Smooth muscle cell (in vitro differentiated cells): Measurements from ENCODE around the gene AVPR2. TPM values are rescaled to one million over a fixed set of nuclear protein-coding genes. Genes with fewer than 3 reads are reported as not detected.

Experiments used
- DNase-seq: peaks from one replicate; lab custom pipeline; 2025; ENCODE audit not compliant: unreplicated experiment; lab: John Stamatoyannopoulos, UW
- H2AFZ ChIP-seq: fragments of 200-600 bp; sonication (generic); 2 replicates; pipeline ENCODE4 v1.6.0; 2016; ENCODE audit warnings: antibody characterized with exemption, low read depth, mild to moderate bottlenecking
- H3F3A ChIP-seq: fragments of 200-600 bp; sonication (generic); 2 replicates; pipeline ENCODE4 v1.6.0; 2017; ENCODE audit warnings: antibody characterized with exemption, low read depth
- H3K27ac ChIP-seq: fragments of 200-600 bp; sonication (generic); 2 replicates; pipeline ENCODE4 v1.5.1; 2016; ENCODE audit warnings: low read depth, mild to moderate bottlenecking
- H3K27me3 ChIP-seq: fragments of 200-600 bp; sonication (generic); 2 replicates; pipeline ENCODE4 v1.6.1; 2016; ENCODE audit warnings: low read depth, mild to moderate bottlenecking
- H3K36me3 ChIP-seq: fragments of 200-600 bp; sonication (generic); 2 replicates; pipeline ENCODE4 v1.5.1; 2016; ENCODE audit warnings: low read depth
- H3K4me1 ChIP-seq: fragments of 200-600 bp; sonication (generic); 2 replicates; pipeline ENCODE4 v1.5.1; 2016; ENCODE audit warnings: low read depth
- H3K4me2 ChIP-seq: fragments of 200-600 bp; sonication (generic); 2 replicates; pipeline ENCODE4 v1.6.0; 2016; ENCODE audit warnings: mild to moderate bottlenecking
- H3K4me3 ChIP-seq: fragments of 200-600 bp; sonication (generic); 2 replicates; pipeline ENCODE4 v1.5.1; 2016; ENCODE audit warnings: mild to moderate bottlenecking
- H3K79me2 ChIP-seq: fragments of 200-600 bp; sonication (generic); 2 replicates; pipeline ENCODE4 v1.6.0; 2016; ENCODE audit warnings: low read depth, mild to moderate bottlenecking
- H3K9ac ChIP-seq: fragments of 200-600 bp; sonication (generic); 2 replicates; pipeline ENCODE4 v1.6.0; 2016; ENCODE audit warnings: low read depth
- H3K9me3 ChIP-seq: fragments of 200-600 bp; sonication (generic); replicated peaks from 2 replicates; pipeline ENCODE4 v1.5.1; 2016; ENCODE audit warnings: low read depth
- H4K20me1 ChIP-seq: fragments of 200-600 bp; sonication (generic); 2 replicates; pipeline ENCODE4 v1.6.0; 2016; ENCODE audit warnings: low read depth
- CTCF ChIP-seq: fragments of 200-600 bp; sonication (generic); IDR thresholded peaks from 2 replicates; pipeline ENCODE4 v1.5.1; 2017; ENCODE audit warnings: borderline replicate concordance, mild to moderate bottlenecking, antibody characterized with exemption; ENCODE audit not compliant: insufficient read depth, poor library complexity, severe bottlenecking
- WGBS: methylation state at CpG from one replicate; pipeline ENCODE4 v1.1.7; 2016; ENCODE audit warnings: low lambda C conversion rate; 5-methylcytosine and 5-hydroxymethylcytosine counted together
- polyA plus RNA-seq: library from polyadenylated mRNA; unstranded; fragments of >200 nt; fragmentation: Nextera tagmentation; extraction: Ambion mirVana; gene quantifications from 2 replicates; pipeline ENCODE4 v1.2.1, GENCODE V29; 2016
- total RNA-seq: library from RNA; depleted of rRNA; stranded (reverse); fragments of >200 nt; gene quantifications from 2 replicates; pipeline ENCODE4 v1.2.3, GENCODE V29; 2014

The AVPR2 gene
- total and polyA plus RNA-seq, 2 experiments from 2014 or later, result not detected

- Histone ChIP-seq H3K9ac (no peak overlapping the region), H3K9me3 (no peaks in the 10 kb centered on the region), H3K4me2 (peak overlapping the region; percentile 87), H4K20me1 (no peaks in the 10 kb centered on the region), H3K36me3 (no peaks in the 10 kb centered on the region), H3K4me3 (no peak overlapping the region), H3K4me1 (no peaks in the 10 kb centered on the region), H3K27ac (peak overlapping the region; percentile 49), H2AFZ (no peak overlapping the region), H3K27me3 (no peaks in the 10 kb centered on the region), H3F3A (no peaks in the 10 kb centered on the region), H3K79me2 (no peaks in the 10 kb centered on the region)
- 37% methylated on average over 4 of the region's 4 CpGs for WGBS
- DNase-seq, result no peak
- no peak for TF ChIP-seq CTCF
Measured at GRCh38 chrX:153926552-153926857, 22.0 kb downstream of the AVPR2 start.

- Histone ChIP-seq H3K4me1 (no peaks in the 10 kb centered on the region), H3K4me2 (peak overlapping the region; percentile 87), H3K27me3 (no peaks in the 10 kb centered on the region), H3K79me2 (no peaks in the 10 kb centered on the region), H4K20me1 (no peaks in the 10 kb centered on the region), H3K9me3 (no peaks in the 10 kb centered on the region), H2AFZ (no peak overlapping the region), H3K9ac (no peak overlapping the region), H3K36me3 (no peaks in the 10 kb centered on the region), H3K27ac (peak overlapping the region; percentile 72), H3K4me3 (peak overlapping the region; percentile 58), H3F3A (no peaks in the 10 kb centered on the region)
- TF ChIP-seq CTCF, result no peak
- WGBS, result 65% methylated on average over 31 of the region's 31 CpGs
- DNase-seq, result no peak
Measured at GRCh38 chrX:153926858-153927671, 22.6 kb downstream of the AVPR2 start.

GRCh38 chrX:153927672-153927921 is 23.1 kb downstream of the AVPR2 start:
- no peak for TF ChIP-seq CTCF
- peak overlapping the region; percentile 39 for H3K9ac ChIP-seq
- H3K27ac ChIP-seq, result peak overlapping the region; percentile 72
- peak overlapping the region; percentile 87 for H3K4me2 ChIP-seq
- no peaks in the 10 kb centered on the region for H3F3A ChIP-seq
- H3K36me3 ChIP-seq, result no peaks in the 10 kb centered on the region
- no peak for DNase-seq
- no peak overlapping the region for H2AFZ ChIP-seq
- H3K4me1 ChIP-seq, result no peaks in the 10 kb centered on the region
- no peaks in the 10 kb centered on the region for H3K9me3 ChIP-seq
- 40% methylated on average over 8 of the region's 8 CpGs for WGBS
- H3K4me3 ChIP-seq, result peak overlapping the region; percentile 58
- no peaks in the 10 kb centered on the region for H3K27me3 ChIP-seq
- no peaks in the 10 kb centered on the region for H4K20me1 ChIP-seq
- H3K79me2 ChIP-seq, result no peaks in the 10 kb centered on the region

GRCh38 chrX:153927922-153928760 is 23.7 kb downstream of the AVPR2 start:
- Histone ChIP-seq H3K9ac (peak overlapping the region; percentile 39), H3K9me3 (no peaks in the 10 kb centered on the region), H3K4me2 (peak overlapping the region; percentile 87), H2AFZ (no peak overlapping the region), H3K27me3 (no peaks in the 10 kb centered on the region), H3K4me1 (no peaks in the 10 kb centered on the region), H3K79me2 (peaks cover 4% of the 10 kb centered on the region), H3K4me3 (peak overlapping the region; percentile 58), H3K27ac (peak overlapping the region; percentile 72), H4K20me1 (no peaks in the 10 kb centered on the region), H3K36me3 (no peaks in the 10 kb centered on the region), H3F3A (no peaks in the 10 kb centered on the region)
- no peak for TF ChIP-seq CTCF
- WGBS, result 46% methylated on average over 64 of the region's 76 CpGs
- DNase-seq, result peak; percentile 71
